Activated T-helper 1 cell treated with anti-CD3 and anti-CD28 coated beads, Interleukin-12 subunit alpha, Interleukin-12 subunit beta, Interleukin-2, Interleukin-4 antibody, amounts not matched to agents 30 ng/mL and 10 ng/mL and 1 ng/mL, durations not matched to agents 14 hours and 24 hours and 36 hours (primary cell): ENCODE results near the gene ANKRD39. TPM values are rescaled to one million over a fixed set of nuclear protein-coding genes. Genes with fewer than 3 reads are reported as not detected.

Experiments
- DNase-seq: peaks from one replicate; pipeline ENCODE4 v3.0.0; 2021; ENCODE audit warnings: low spot score
- H3K27ac Mint-ChIP-seq: one replicate; pipeline ENCODE4 v1.8.0; 2021; ENCODE audit warnings: mild to moderate bottlenecking, mixed read lengths
- H3K27me3 Mint-ChIP-seq: one replicate; pipeline ENCODE4 v1.8.0; 2022; ENCODE audit warnings: mild to moderate bottlenecking, moderate library complexity, mixed read lengths; ENCODE audit not compliant: insufficient read depth
- H3K36me3 Mint-ChIP-seq: one replicate; pipeline ENCODE4 v1.8.0; 2021; ENCODE audit warnings: low read depth, mixed read lengths
- H3K4me1 Mint-ChIP-seq: one replicate; pipeline ENCODE4 v1.8.0; 2021; ENCODE audit warnings: low read depth, mixed read lengths
- H3K4me3 Mint-ChIP-seq: one replicate; pipeline ENCODE4 v1.8.0; 2021; ENCODE audit warnings: mild to moderate bottlenecking, moderate library complexity, mixed read lengths
- H3K9me3 Mint-ChIP-seq: one replicate; pipeline ENCODE4 v1.8.0; 2021; ENCODE audit warnings: mixed read lengths
- intact Hi-C: fragments of 100-400 bp; cut with micrococcal nuclease; formaldehyde crosslinking; loops from one replicate; pipeline ENCODE4 v1.15.1; 2024
- total RNA-seq: library from RNA; stranded (reverse); gene quantifications from 2 replicates; pipeline ENCODE4 v1.2.3, GENCODE V29; 2022

ANKRD39 gene
- total RNA-seq, 1 donor from 2014 or later: 41.1 TPM

GRCh38 chr2:96873651-96874096 is 15.9 kb upstream of the ANKRD39 start:
- no peak for DNase-seq
- H3K4me3 Mint-ChIP-seq: no peak overlapping the region
- intact Hi-C loops: loop anchor here (2.0 to 5.0 kb wide), 2 partner anchors 13 to 39 kb away; no protein-coding TSS in a partner anchor
- H3K9me3 Mint-ChIP-seq: no peaks in the 10 kb centered on the region
- H3K36me3 Mint-ChIP-seq: peaks cover 3% of the 10 kb centered on the region
- peaks cover 26% of the 10 kb centered on the region for H3K4me1 Mint-ChIP-seq
- H3K27me3 Mint-ChIP-seq: peaks cover 30% of the 10 kb centered on the region
- no peak overlapping the region for H3K27ac Mint-ChIP-seq

GRCh38 chr2:96872591-96873349 is 15.0 kb upstream of the ANKRD39 start:
- intact Hi-C loops: loop anchor here (2.0 to 5.0 kb wide), 2 partner anchors 14 to 40 kb away; no protein-coding TSS in a partner anchor
- peaks cover 30% of the 10 kb centered on the region for H3K4me1 Mint-ChIP-seq
- peaks cover 5% of the 10 kb centered on the region for H3K36me3 Mint-ChIP-seq
- peaks cover 30% of the 10 kb centered on the region for H3K27me3 Mint-ChIP-seq
- no peak for DNase-seq
- no peak overlapping the region for H3K4me3 Mint-ChIP-seq
- H3K9me3 Mint-ChIP-seq: no peaks in the 10 kb centered on the region
- H3K27ac Mint-ChIP-seq: no peak overlapping the region

- Mint-ChIP-seq H3K27ac (peak overlapping the region; percentile 83), H3K9me3 (no peaks in the 10 kb centered on the region), H3K36me3 (peaks cover 9% of the 10 kb centered on the region), H3K27me3 (peaks cover 24% of the 10 kb centered on the region), H3K4me3 (peak overlapping the region; percentile 90), H3K4me1 (peaks cover 43% of the 10 kb centered on the region)
- peak; percentile 47 for DNase-seq
- intact Hi-C loops: loop anchor here (1.0 to 5.0 kb wide), 2 partner anchors 42 to 92 kb away; no protein-coding TSS in a partner anchor
Observed at GRCh38 chr2:96870626-96871255, 12.9 kb upstream of the ANKRD39 start.

- no peaks in the 10 kb centered on the region for H3K9me3 Mint-ChIP-seq
- peaks cover 12% of the 10 kb centered on the region for H3K36me3 Mint-ChIP-seq
- H3K4me1 Mint-ChIP-seq: peaks cover 43% of the 10 kb centered on the region
- peak within 1 kb of the TSS; percentile 90 for H3K4me3 Mint-ChIP-seq
- peak; percentile 48 for DNase-seq
- intact Hi-C loops: loop anchor here (1.0 to 5.0 kb wide), 2 partner anchors 42 to 92 kb away; no protein-coding TSS in a partner anchor
- H3K27me3 Mint-ChIP-seq: peaks cover 24% of the 10 kb centered on the region
- H3K27ac Mint-ChIP-seq: peak within 1 kb of the TSS; percentile 83
Observed at GRCh38 chr2:96869822-96870625, 12.2 kb upstream of the ANKRD39 start, which contains the start of gene SEMA4C. Gene SEMA4C (minus strand): TSS chr2:96870080. CDS start chr2:96867886, 2,194 bp downstream.

- intact Hi-C loops: no loop called here
- no peak for DNase-seq
- Mint-ChIP-seq H3K4me1 (peaks cover 40% of the 10 kb centered on the region), H3K36me3 (peaks cover 12% of the 10 kb centered on the region), H3K9me3 (no peaks in the 10 kb centered on the region), H3K27me3 (peaks cover 24% of the 10 kb centered on the region), H3K27ac (no peak overlapping the region), H3K4me3 (no peak overlapping the region)
Observed at GRCh38 chr2:96869281-96869821, 11.5 kb upstream of the ANKRD39 start.

GRCh38 chr2:96868555-96869280 is 10.9 kb upstream of the ANKRD39 start:
- Mint-ChIP-seq H3K4me3 (peak overlapping the region; percentile 83), H3K9me3 (no peaks in the 10 kb centered on the region), H3K27ac (peak overlapping the region; percentile 81), H3K27me3 (peaks cover 24% of the 10 kb centered on the region), H3K4me1 (peaks cover 33% of the 10 kb centered on the region), H3K36me3 (peaks cover 12% of the 10 kb centered on the region)
- intact Hi-C loops: loop anchor here (1.0 kb wide), 1 partner anchor 10 kb away; the partner anchor contains the start of gene ANKRD39
- peak; percentile 52 for DNase-seq

- DNase-seq: no peak
Observed at GRCh38 chr2:96867756-96868554, 10.1 kb upstream of the ANKRD39 start.

DNA sequence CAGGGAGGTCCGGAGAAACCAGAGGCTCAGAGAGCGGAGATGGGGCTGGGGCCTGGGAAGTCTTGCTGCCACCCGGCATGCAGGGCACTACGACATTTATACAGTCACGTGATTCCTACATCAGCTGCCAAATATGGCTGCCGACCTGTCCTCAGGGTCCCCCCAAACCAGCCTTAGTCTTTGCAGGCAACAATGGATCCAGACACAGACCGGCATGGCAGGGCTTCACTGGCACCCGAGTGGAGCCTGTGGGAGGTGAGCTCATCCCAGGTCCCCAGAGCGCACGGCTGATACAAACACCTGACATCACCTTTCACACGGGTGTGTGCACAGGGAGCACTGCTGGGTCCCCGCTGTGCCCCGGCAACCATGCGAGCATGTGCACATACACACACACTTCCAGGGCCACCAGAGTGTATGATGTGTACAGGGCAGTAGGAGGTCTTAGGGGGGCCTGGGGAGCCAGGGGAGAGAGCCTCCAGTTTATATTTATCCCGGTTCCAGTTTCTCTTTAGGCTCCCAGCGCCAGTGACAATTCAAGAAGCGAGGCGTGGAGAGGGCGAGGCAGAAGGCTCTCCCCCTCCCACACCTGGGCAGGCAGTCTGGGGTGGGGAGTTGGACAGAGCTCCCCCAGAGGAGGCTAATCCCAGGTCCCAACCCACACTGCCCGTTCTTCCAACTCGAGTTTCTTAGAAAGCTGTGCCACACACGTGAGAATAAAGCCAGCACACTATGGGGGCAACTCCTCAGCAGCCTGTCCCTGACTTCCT is 9.4 kb upstream of the ANKRD39 start:
- peaks cover 12% of the 10 kb centered on the region for H3K27me3 Mint-ChIP-seq
- peak overlapping the region; percentile 83 for H3K4me3 Mint-ChIP-seq
- H3K36me3 Mint-ChIP-seq: peaks cover 18% of the 10 kb centered on the region
- H3K9me3 Mint-ChIP-seq: no peaks in the 10 kb centered on the region
- no peak for DNase-seq
- H3K4me1 Mint-ChIP-seq: peaks cover 29% of the 10 kb centered on the region
- intact Hi-C loops: no loop called here
- H3K27ac Mint-ChIP-seq: peak overlapping the region; percentile 81

More at GRCh38 chr2:96867756-96868554, 10.1 kb upstream of the ANKRD39 start:
- H3K9me3 Mint-ChIP-seq: no peaks in the 10 kb centered on the region
- H3K27me3 Mint-ChIP-seq: peaks cover 20% of the 10 kb centered on the region
- H3K27ac Mint-ChIP-seq: peak overlapping the region; percentile 81
- peaks cover 29% of the 10 kb centered on the region for H3K4me1 Mint-ChIP-seq
- H3K36me3 Mint-ChIP-seq: peaks cover 18% of the 10 kb centered on the region
- intact Hi-C loops: loop anchor here (1.0 kb wide), 1 partner anchor 10 kb away; the partner anchor contains the start of gene ANKRD39
- H3K4me3 Mint-ChIP-seq: peak overlapping the region; percentile 83

- no peak overlapping the region for H3K27ac Mint-ChIP-seq
- peaks cover 29% of the 10 kb centered on the region for H3K4me1 Mint-ChIP-seq
- H3K4me3 Mint-ChIP-seq: peak overlapping the region; percentile 83
- intact Hi-C loops: no loop called here
- H3K36me3 Mint-ChIP-seq: peaks cover 18% of the 10 kb centered on the region
- no peak for DNase-seq
- no peaks in the 10 kb centered on the region for H3K9me3 Mint-ChIP-seq
- peaks cover 9% of the 10 kb centered on the region for H3K27me3 Mint-ChIP-seq
Observed at GRCh38 chr2:96866586-96866985, 8.8 kb upstream of the ANKRD39 start.

DNA sequence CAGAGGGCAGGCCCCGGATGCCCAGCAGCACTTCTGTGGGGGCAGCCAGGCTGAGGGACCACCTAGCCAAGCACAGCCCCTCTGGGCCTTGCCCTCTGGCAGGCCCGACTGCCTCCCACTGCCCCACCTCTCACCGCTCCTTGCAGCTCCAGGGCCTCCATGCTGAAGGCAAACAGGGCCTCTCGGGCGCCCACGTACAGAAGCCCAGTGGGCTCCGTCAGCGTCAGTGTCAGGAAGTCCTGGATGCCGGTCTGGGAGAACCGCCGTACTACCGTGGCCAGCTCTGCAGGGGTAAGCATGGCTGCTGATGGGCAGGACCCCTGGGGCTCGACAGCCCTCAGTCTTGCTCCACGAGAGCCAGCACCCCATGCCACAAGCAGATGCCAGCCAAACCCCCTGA is 8.3 kb upstream of the ANKRD39 start:
- Mint-ChIP-seq H3K27me3 (peaks cover 7% of the 10 kb centered on the region), H3K9me3 (no peaks in the 10 kb centered on the region), H3K4me3 (no peak overlapping the region), H3K4me1 (peaks cover 27% of the 10 kb centered on the region), H3K27ac (no peak overlapping the region), H3K36me3 (peaks cover 18% of the 10 kb centered on the region)
- DNase-seq: no peak
- intact Hi-C loops: no loop called here
